NT2/D1 (cell line): ENCODE measurements around the gene SLC19A3.

Experiments used
- DNase-seq: peaks from one replicate; pipeline ENCODE4 v3.0.0-alpha.2; 2011; ENCODE audit warnings: low read depth, low spot score
- H3K27me3 ChIP-seq: 2 replicates; pipeline ENCODE4 v1.6.0; 2011; ENCODE audit warnings: mild to moderate bottlenecking; ENCODE audit not compliant: insufficient read length, insufficient read depth
- H3K36me3 ChIP-seq: 2 replicates; pipeline ENCODE4 v1.6.1; 2011; ENCODE audit warnings: mild to moderate bottlenecking, low read length, mixed read lengths; ENCODE audit not compliant: insufficient read depth, insufficient read length
- H3K4me1 ChIP-seq: 2 replicates; pipeline ENCODE4 v1.5.1; 2011; ENCODE audit not compliant: insufficient read depth, insufficient read length
- H3K4me3 ChIP-seq: 2 replicates; pipeline ENCODE4 v1.5.1; 2011; ENCODE audit warnings: low read depth; ENCODE audit not compliant: insufficient read length
- H3K9ac ChIP-seq: 2 replicates; pipeline ENCODE4 v1.6.0; 2011; ENCODE audit warnings: low read depth; ENCODE audit not compliant: insufficient read length
- H3K9me3 ChIP-seq: 2 replicates; pipeline ENCODE4 v1.5.1; 2011; ENCODE audit warnings: mild to moderate bottlenecking, low read length; ENCODE audit not compliant: insufficient read depth
- SUZ12 ChIP-seq: IDR thresholded peaks from 2 replicates; pipeline ENCODE4 v1.6.1; 2011; ENCODE audit not compliant: insufficient read length, insufficient read depth; ENCODE audit errors: extremely low read depth
- YY1 ChIP-seq: IDR thresholded peaks from 2 replicates; pipeline ENCODE4 v1.6.1; 2011; ENCODE audit not compliant: insufficient read length, insufficient read depth
- ZNF274 ChIP-seq: IDR thresholded peaks from 2 replicates; pipeline ENCODE4 v1.6.1; 2011; ENCODE audit warnings: mild to moderate bottlenecking, low read depth, low read length

SLC19A3 gene

DNA sequence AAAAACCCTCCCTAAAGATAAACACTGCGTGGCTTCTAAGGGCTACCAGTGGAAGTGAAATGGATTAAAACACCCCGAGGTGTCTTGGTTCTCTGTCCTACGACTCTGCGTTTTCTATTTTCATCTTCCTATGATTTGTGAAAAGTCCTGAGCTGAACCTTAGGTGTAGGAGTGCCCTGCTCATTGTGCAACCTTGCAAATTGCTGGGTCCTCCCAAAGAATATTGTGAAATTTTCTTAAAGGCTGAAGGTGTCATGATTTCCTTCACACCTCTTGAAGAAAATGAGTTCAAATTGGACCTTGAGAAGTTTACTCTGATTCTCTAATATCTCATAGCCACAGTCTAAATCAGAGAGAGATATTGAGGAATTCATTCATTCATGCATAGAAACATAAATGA lies 1.8 kb upstream of the SLC19A3 start:
- Histone ChIP-seq H3K9me3 (no peaks in the 10 kb centered on the region), H3K9ac (no peak overlapping the region), H3K36me3 (no peaks in the 10 kb centered on the region), H3K4me1 (no peaks in the 10 kb centered on the region), H3K4me3 (no peak overlapping the region), H3K27me3 (peaks cover 2% of the 10 kb centered on the region)
- TF ChIP-seq SUZ12 = no peak
- TF ChIP-seq YY1 = no peak
- TF ChIP-seq ZNF274 = no peak
- DNase-seq = no peak

DNA sequence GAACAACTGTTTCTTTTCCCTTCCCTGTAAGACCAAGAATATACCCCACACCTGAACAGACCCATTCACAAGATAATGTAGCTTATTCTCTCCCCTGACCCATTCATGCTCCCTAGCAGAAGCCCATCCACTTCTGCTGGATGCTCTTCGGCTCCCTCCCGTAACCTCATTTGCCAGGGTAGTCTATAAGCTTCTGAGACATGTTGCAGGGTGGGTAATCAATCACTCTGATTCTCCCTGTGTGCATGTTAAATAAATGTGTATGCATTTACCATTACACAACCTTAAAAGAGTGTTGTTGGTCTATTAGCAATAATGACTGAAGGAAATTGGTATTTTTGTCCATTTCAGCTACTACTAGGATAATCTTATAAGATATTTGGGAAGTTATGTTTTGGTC lies 1.3 kb downstream of the SLC19A3 start:
- no peak overlapping the region for H3K9ac ChIP-seq
- no peak overlapping the region for H3K4me3 ChIP-seq
- DNase-seq = no peak
- H3K36me3 ChIP-seq = no peaks in the 10 kb centered on the region
- no peaks in the 10 kb centered on the region for H3K9me3 ChIP-seq
- H3K4me1 ChIP-seq = no peaks in the 10 kb centered on the region
- peaks cover 2% of the 10 kb centered on the region for H3K27me3 ChIP-seq
- TF ChIP-seq ZNF274 = no peak
- no peak for TF ChIP-seq SUZ12
- no peak for TF ChIP-seq YY1

DNA sequence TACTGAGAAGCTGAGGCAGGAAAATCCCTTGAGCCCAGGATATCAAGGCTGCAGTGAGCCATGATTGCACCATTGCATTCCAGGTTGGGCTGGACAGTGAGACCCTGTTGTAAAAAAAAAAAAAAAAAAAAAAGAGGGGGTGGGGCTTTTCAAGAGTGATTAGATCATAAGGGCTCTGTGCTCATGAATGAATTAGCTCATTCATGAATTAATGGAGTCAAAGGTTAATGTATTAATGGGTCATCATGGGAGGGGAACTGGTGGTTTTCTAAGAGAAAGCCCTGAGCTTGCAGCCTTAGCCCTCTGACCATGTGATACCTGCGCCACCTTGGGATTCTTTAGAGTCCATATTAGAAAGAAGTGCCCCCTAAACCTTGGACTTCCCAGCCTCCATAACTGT lies 4.5 kb downstream of the SLC19A3 start:
- TF ChIP-seq ZNF274 (no peak), SUZ12 (no peak), YY1 (no peak)
- DNase-seq = no peak
- H3K9ac ChIP-seq = no peak overlapping the region
- H3K27me3 ChIP-seq = peaks cover 2% of the 10 kb centered on the region
- no peaks in the 10 kb centered on the region for H3K36me3 ChIP-seq
- no peaks in the 10 kb centered on the region for H3K4me1 ChIP-seq
- no peak overlapping the region for H3K4me3 ChIP-seq
- peaks cover 6% of the 10 kb centered on the region; the same call in 1 of the 2 replicates for H3K9me3 ChIP-seq

DNA sequence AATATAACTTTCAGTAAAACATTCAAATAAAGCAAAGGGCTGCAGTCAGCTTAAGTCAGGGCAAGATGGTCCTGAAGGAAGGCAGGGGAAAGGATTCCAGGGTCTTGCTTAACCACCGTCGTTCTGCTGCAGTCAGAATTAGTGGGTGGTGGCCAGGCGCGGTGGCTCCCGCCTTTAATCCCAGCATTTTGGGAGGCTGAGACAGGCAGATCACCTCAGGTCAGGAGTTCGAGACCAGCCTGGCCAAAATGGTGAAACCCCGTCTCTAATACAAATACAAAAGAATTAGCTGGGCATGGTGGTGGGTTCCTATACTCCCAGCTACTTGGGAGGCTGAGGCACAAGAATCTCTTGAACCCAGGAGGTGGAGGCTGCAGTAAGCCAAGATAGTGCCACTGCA lies 6.8 kb downstream of the SLC19A3 start:
- peaks cover 5% of the 10 kb centered on the region for H3K36me3 ChIP-seq
- no peak overlapping the region for H3K9ac ChIP-seq
- no peak overlapping the region for H3K4me3 ChIP-seq
- DNase-seq = no peak
- H3K27me3 ChIP-seq = no peaks in the 10 kb centered on the region
- H3K9me3 ChIP-seq = peaks cover 6% of the 10 kb centered on the region; the same call in 1 of the 2 replicates
- H3K4me1 ChIP-seq = no peaks in the 10 kb centered on the region
- TF ChIP-seq ZNF274 (no peak), SUZ12 (no peak), YY1 (no peak)

DNA sequence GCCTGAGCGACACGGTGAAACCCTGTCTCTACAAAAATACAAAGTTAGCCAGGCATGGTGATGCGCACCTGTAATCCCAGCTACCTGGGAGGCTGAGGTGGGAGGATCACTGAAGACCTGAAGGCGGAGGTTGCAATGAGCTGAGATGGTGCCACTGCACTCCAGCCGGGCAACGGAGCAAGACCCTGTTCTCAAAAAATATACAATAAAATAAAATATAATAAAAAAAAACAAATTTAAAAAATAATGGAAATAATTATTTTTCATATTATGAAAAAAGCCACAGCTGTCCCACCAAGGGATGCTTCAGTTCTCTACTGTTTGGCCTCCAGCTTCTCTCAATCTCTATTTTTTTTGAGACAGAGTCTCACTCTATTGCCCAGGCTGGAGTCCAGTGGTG lies 10.4 kb downstream of the SLC19A3 start:
- Histone ChIP-seq H3K27me3 (no peaks in the 10 kb centered on the region), H3K9ac (no peak overlapping the region), H3K4me3 (no peak overlapping the region), H3K4me1 (no peaks in the 10 kb centered on the region), H3K9me3 (peaks cover 6% of the 10 kb centered on the region; the same call in 1 of the 2 replicates), H3K36me3 (peaks cover 5% of the 10 kb centered on the region)
- DNase-seq = no peak
- TF ChIP-seq ZNF274 (no peak), YY1 (no peak), SUZ12 (no peak)

DNA sequence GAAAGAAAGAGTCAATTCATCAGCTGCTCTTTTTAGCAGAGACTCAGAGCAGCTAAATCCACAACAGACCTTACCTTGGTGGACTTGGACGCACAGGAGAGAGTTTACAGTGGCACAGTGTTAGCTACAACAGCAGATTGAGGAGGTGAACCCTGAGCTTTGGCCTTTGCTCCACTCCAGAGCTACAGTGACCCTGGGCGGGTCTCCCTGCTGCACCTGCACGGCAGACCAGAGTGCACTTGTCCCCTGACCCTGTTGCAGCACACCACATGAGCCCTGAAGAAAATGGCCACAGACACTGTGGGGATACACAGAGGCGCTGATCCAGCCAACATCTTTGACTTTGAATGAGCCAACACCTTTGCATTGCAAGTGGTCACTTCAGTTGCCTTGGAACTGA lies 11.0 kb downstream of the SLC19A3 start:
- Histone ChIP-seq H3K27me3 (no peaks in the 10 kb centered on the region), H3K9me3 (peaks cover 6% of the 10 kb centered on the region; the same call in 1 of the 2 replicates), H3K9ac (no peak overlapping the region), H3K4me3 (no peak overlapping the region), H3K36me3 (peaks cover 5% of the 10 kb centered on the region), H3K4me1 (no peaks in the 10 kb centered on the region)
- DNase-seq = no peak
- TF ChIP-seq YY1 (no peak), SUZ12 (no peak), ZNF274 (no peak)

DNA sequence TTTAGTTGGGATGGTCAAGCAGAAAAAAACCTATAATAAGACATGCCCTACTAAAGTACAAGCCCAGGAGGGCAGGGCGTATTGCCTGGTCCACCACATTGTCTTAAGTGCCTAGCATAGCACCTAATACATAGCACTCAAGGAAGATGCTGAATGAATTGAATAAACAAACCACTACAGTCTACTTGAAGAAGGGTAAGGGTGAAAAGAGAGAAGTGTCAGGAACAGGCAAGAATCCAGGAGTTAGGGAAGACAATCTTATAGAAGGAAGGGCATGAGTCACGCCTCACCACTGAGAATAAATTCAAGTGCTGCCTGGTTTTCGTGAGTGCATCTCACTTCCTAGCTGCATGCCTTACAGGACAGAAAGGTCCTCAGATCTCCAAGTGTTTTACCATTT lies 13.9 kb downstream of the SLC19A3 start:
- no peaks in the 10 kb centered on the region for H3K9me3 ChIP-seq
- no peaks in the 10 kb centered on the region for H3K27me3 ChIP-seq
- H3K4me3 ChIP-seq = no peak overlapping the region
- H3K4me1 ChIP-seq = no peaks in the 10 kb centered on the region
- H3K9ac ChIP-seq = no peak overlapping the region
- no peak for TF ChIP-seq SUZ12
- TF ChIP-seq ZNF274 = no peak
- DNase-seq = no peak
- H3K36me3 ChIP-seq = peaks cover 16% of the 10 kb centered on the region

DNA sequence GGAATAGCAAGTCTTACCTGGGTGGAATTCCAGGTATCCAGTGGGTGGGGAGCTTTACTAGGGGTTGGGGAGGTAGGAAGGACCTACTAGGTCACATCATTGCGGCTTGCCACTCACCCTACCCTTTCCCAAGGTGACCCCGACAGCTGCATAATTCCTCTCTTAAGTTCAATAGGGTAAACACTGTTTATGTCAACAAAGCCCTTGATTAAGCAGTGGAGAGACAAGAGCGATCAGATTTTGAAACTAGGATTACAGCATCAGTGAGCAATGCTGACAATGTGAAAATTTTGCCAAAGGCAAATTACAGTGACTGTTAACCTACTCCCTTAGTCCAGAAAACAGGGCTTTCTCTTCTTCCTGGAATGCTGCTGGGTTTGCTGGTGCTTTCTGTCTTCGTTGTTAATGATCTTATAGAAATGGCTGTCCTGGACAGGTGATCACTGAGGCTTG lies 14.5 kb downstream of the SLC19A3 start:
- Histone ChIP-seq H3K9me3 (no peaks in the 10 kb centered on the region), H3K4me3 (no peak overlapping the region), H3K9ac (no peak overlapping the region), H3K4me1 (no peaks in the 10 kb centered on the region), H3K36me3 (peaks cover 23% of the 10 kb centered on the region), H3K27me3 (no peaks in the 10 kb centered on the region)
- no peak for DNase-seq
- TF ChIP-seq YY1 (no peak), ZNF274 (no peak), SUZ12 (no peak)
